Gastrocnemius medialis (tissue), 4 donors: ENCODE data around the gene ACVRL1.

Source experiments
- POLR2A ChIP-seq, 2 donors: fragments of 450-650 bp; IDR thresholded peaks; one replicate each; pipeline ENCODE4 v1.6.1; 2017; ENCODE audit warnings: antibody characterized with exemption in 2 of 2, mild to moderate bottlenecking in 2 of 2, moderate library complexity in 2 of 2
- TF ChIP-seq, protein P1 (sequence below), 5 experiments: fragments of 450-650 bp in 3 of 5; fragments of 200-600 bp in 2 of 5; sonication (generic) in 2 of 5; IDR thresholded peaks in 4 of 5; conservative IDR thresholded peaks in 1 of 5; 1 replicate in 4 of 5; 2 replicates in 1 of 5; pipeline ENCODE4 v1.5.1; 2016 to 2019; ENCODE audit warnings: antibody characterized with exemption in 5 of 5, mild to moderate bottlenecking in 3 of 5, moderate library complexity in 3 of 5

DNA sequence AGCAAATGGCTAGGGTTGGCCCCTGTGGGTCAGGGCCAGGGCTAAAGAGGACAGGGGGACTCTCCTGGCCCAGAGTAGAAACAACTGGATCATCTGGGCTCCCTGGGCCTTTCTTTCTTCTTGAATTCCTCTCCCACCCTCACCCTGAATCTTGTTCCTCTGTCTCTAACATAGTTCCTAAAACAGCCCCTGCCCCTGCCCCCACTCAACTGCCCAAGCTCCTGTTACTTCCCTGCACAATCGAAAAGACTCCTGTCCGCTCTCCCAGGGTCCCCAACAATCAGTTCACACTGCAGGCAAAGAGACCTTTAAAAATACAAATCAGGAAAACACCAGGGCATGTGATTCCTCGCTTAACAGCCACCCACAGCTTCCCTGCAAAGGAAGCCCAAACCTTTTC lies 37.4 kb upstream of the ACVRL1 start:
- TF ChIP-seq, protein P1, sequence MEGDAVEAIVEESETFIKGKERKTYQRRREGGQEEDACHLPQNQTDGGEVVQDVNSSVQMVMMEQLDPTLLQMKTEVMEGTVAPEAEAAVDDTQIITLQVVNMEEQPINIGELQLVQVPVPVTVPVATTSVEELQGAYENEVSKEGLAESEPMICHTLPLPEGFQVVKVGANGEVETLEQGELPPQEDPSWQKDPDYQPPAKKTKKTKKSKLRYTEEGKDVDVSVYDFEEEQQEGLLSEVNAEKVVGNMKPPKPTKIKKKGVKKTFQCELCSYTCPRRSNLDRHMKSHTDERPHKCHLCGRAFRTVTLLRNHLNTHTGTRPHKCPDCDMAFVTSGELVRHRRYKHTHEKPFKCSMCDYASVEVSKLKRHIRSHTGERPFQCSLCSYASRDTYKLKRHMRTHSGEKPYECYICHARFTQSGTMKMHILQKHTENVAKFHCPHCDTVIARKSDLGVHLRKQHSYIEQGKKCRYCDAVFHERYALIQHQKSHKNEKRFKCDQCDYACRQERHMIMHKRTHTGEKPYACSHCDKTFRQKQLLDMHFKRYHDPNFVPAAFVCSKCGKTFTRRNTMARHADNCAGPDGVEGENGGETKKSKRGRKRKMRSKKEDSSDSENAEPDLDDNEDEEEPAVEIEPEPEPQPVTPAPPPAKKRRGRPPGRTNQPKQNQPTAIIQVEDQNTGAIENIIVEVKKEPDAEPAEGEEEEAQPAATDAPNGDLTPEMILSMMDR (IDR thresholded peaks at IDR 0.05 in 4 of 5, conservative IDR thresholded peaks at IDR 0.05 in 1 of 5) = no peak
- TF ChIP-seq POLR2A (IDR thresholded peaks at IDR 0.05) = no peak
